Gastrocnemius medialis (tissue), 4 donors: ENCODE results near the gene ALKBH6. TPM values are rescaled to one million over a fixed set of nuclear protein-coding genes. Genes with fewer than 3 reads are reported as not detected.

Experiments
- ATAC-seq, 2 donors: fragments of 150-250 bp; one replicate each; pipeline ENCODE4 v1.9.1; 2016
- DNase-seq, 2 donors: peaks; one replicate each; pipeline ENCODE4 v3.0.0-alpha.2; 2019
- H3K27ac ChIP-seq, 4 donors: fragments of 200-600 bp; sonication (generic); 1 replicate in 1 of 4; 2 replicates in 3 of 4; pipeline ENCODE4 v1.5.1; 2016 to 2018; ENCODE audit warnings: mild to moderate bottlenecking in 2 of 4, moderate library complexity in 1 of 4
- H3K27me3 ChIP-seq, 3 donors: fragments of 200-600 bp; sonication (generic) in 2 of 3; 1 replicate in 1 of 3; 2 replicates in 2 of 3; pipeline versions ENCODE4 v1.5.1 to v1.6.0; 2016 to 2019; ENCODE audit warnings: mild to moderate bottlenecking in 1 of 3, moderate library complexity in 1 of 3
- H3K36me3 ChIP-seq, 2 donors: fragments of 200-600 bp; sonication (generic) in 1 of 2; one replicate each; pipeline ENCODE4 v1.5.1; 2017 to 2018
- H3K4me1 ChIP-seq, 2 donors: fragments of 200-600 bp; sonication (generic) in 1 of 2; one replicate each; pipeline ENCODE4 v1.5.1; 2016 to 2017; ENCODE audit warnings: mild to moderate bottlenecking in 2 of 2
- H3K4me3 ChIP-seq, 4 donors: fragments of 200-600 bp; sonication (generic) in 3 of 4; 1 replicate in 1 of 4; 2 replicates in 3 of 4; pipeline ENCODE4 v1.5.1; 2016 to 2019; ENCODE audit warnings: mild to moderate bottlenecking in 2 of 4
- H3K9me3 ChIP-seq, 3 donors: fragments of 200-600 bp; sonication (generic) in 2 of 3; 1 replicate in 1 of 3; 2 replicates in 2 of 3; pipeline ENCODE4 v1.5.1; 2016 to 2019
- CTCF ChIP-seq, 5 experiments: fragments of 450-650 bp in 3 of 5; fragments of 200-600 bp in 2 of 5; sonication (generic) in 2 of 5; IDR thresholded peaks in 4 of 5; conservative IDR thresholded peaks in 1 of 5; 1 replicate in 4 of 5; 2 replicates in 1 of 5; pipeline ENCODE4 v1.5.1; 2016 to 2019; ENCODE audit warnings: antibody characterized with exemption in 5 of 5, mild to moderate bottlenecking in 3 of 5, moderate library complexity in 3 of 5
- POLR2A ChIP-seq, 2 donors: fragments of 450-650 bp; IDR thresholded peaks; one replicate each; pipeline ENCODE4 v1.6.1; 2017; ENCODE audit warnings: antibody characterized with exemption in 2 of 2, mild to moderate bottlenecking in 2 of 2, moderate library complexity in 2 of 2
- in situ Hi-C, 4 donors: fragments of 200-750 bp; cut with MboI; loops; one replicate each; pipeline versions ENCODE4 v1.15.0 to v1.8.0; 2017; ENCODE audit warnings: low sequenced_read_pairs in 4 of 4
- intact Hi-C: fragments of 100-400 bp; cut with DNase I; formaldehyde crosslinking; loops from one replicate; pipeline ENCODE4 v1.15.1; 2023; ENCODE audit warnings: low total_unique reads
- total RNA-seq, 4 donors: library from RNA; depleted of rRNA; stranded (reverse); fragments of >200 nt; gene quantifications; one replicate each; pipeline versions ENCODE4 v1.1.0 to v1.2.3, GENCODE V29; 2016

The ALKBH6 gene
- total RNA-seq, 4 donors from 2014 or later = 10.6 to 50.1 (median 19.0) TPM

GRCh38 chr19:36008336-36008978 lies 5.6 kb downstream of the ALKBH6 start, which contains the start of gene SYNE4:
Gene SYNE4 (minus strand): TSS chr19:36008813. CDS start chr19:36008681, 132 bp downstream.
- H3K9me3 ChIP-seq = no peaks in the 10 kb centered on the region
- intact Hi-C loops = no loop called here
- DNase-seq (no peak), ATAC-seq (no peak)
- peak within 1 kb of the TSS in 1 of 4 donors; percentile 33 for H3K27ac ChIP-seq
- H3K4me3 ChIP-seq = peak within 1 kb of the TSS; percentile 22 to 46 (median 39)
- H3K27me3 ChIP-seq = peaks cover 0 to 5% (median 0%) of the 10 kb centered on the region in 3 donors
- in situ Hi-C loops = no loop called here
- TF ChIP-seq CTCF (IDR thresholded peaks at IDR 0.05 in 4 of 5, conservative IDR thresholded peaks at IDR 0.05 in 1 of 5) (no peak), POLR2A (IDR thresholded peaks at IDR 0.05) (no peak)
- H3K4me1 ChIP-seq = peaks cover 3 to 8% of the 10 kb centered on the region in 2 donors
- no peaks in the 10 kb centered on the region for H3K36me3 ChIP-seq

DNA sequence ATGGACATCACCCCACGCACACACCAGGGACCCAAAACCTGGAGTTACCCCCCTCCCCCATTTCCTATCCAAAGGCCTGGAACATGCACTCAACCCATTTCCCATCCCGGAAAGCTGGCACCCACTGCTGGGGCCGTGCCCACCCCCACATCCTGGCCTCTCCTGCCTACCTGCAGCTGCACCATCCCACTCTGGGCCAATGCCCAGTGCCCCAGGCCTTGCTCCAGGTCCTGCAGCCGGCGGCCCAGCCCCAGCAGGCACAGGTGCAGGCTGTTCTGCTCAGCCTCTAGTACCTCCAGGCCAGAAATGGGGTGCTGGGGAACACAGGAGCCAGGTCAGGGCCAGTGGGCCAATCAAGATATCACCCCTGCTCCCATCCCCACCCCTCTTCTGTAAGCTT lies 7.1 kb downstream of the ALKBH6 start:
- TF ChIP-seq POLR2A (IDR thresholded peaks at IDR 0.05) = no peak
- no peak for TF ChIP-seq CTCF (IDR thresholded peaks at IDR 0.05 in 4 of 5, conservative IDR thresholded peaks at IDR 0.05 in 1 of 5)
- intact Hi-C loops = no loop called here

GRCh38 chr19:36003284-36003683 lies 10.7 kb downstream of the ALKBH6 start:
- intact Hi-C loops = no loop called here
- in situ Hi-C loops = no loop called here
- DNase-seq (no peak), ATAC-seq (no peak)
- no peaks in the 10 kb centered on the region for H3K27me3 ChIP-seq
- H3K9me3 ChIP-seq = no peaks in the 10 kb centered on the region
- H3K4me1 ChIP-seq = peaks cover 6 to 9% of the 10 kb centered on the region in 2 donors
- H3K4me3 ChIP-seq = no peak overlapping the region
- H3K27ac ChIP-seq = no peak overlapping the region
- no peaks in the 10 kb centered on the region for H3K36me3 ChIP-seq
- TF ChIP-seq POLR2A (IDR thresholded peaks at IDR 0.05) = no peak

More for the DNA sequence above, 7.1 kb downstream of the ALKBH6 start:
- H3K36me3 ChIP-seq = no peaks in the 10 kb centered on the region
- in situ Hi-C loops = no loop called here
- peaks cover 0 to 5% (median 0%) of the 10 kb centered on the region in 3 donors for H3K27me3 ChIP-seq
- no peak overlapping the region for H3K27ac ChIP-seq
- peaks cover 0 to 5% of the 10 kb centered on the region in 2 donors for H3K4me1 ChIP-seq
- no peaks in the 10 kb centered on the region for H3K9me3 ChIP-seq
- no peak for ATAC-seq
- no peak overlapping the region for H3K4me3 ChIP-seq
- no peak for DNase-seq

- Histone ChIP-seq H3K27me3 (no peaks in the 10 kb centered on the region), H3K27ac (no peak overlapping the region), H3K4me1 (peaks cover 10 to 11% of the 10 kb centered on the region in 2 donors), H3K4me3 (no peak overlapping the region), H3K36me3 (peaks cover 0 to 5% of the 10 kb centered on the region in 2 donors), H3K9me3 (no peaks in the 10 kb centered on the region)
- intact Hi-C loops (no loop called here), in situ Hi-C loops (no loop called here)
- no peak for DNase-seq
- TF ChIP-seq POLR2A (IDR thresholded peaks at IDR 0.05) = no peak
- no peak for TF ChIP-seq CTCF (IDR thresholded peaks at IDR 0.05 in 4 of 5, conservative IDR thresholded peaks at IDR 0.05 in 1 of 5)
- no peak for ATAC-seq
Measured at GRCh38 chr19:36001605-36002004, 12.4 kb downstream of the ALKBH6 start.

GRCh38 chr19:35996777-35997176 lies 17.2 kb downstream of the ALKBH6 start:
- peak overlapping the region in 2 of 4 donors; percentile 83 to 84 for H3K27ac ChIP-seq
- in situ Hi-C loops = loop anchor here in 1 of 4 donors (5.0 kb wide), 1 partner anchor 56 kb away; the partner anchor contains the start of genes THAP8 and WDR62
- TF ChIP-seq POLR2A (IDR thresholded peaks at IDR 0.05) (no peak), CTCF (IDR thresholded peaks at IDR 0.05 in 4 of 5, conservative IDR thresholded peaks at IDR 0.05 in 1 of 5) (no peak)
- H3K36me3 ChIP-seq = peaks cover 0 to 5% of the 10 kb centered on the region in 2 donors
- H3K9me3 ChIP-seq = no peaks in the 10 kb centered on the region
- no peaks in the 10 kb centered on the region for H3K27me3 ChIP-seq
- DNase-seq (no peak), ATAC-seq (no peak)
- intact Hi-C loops = loop anchor here (10.0 kb wide), 1 partner anchor 222 kb away; the partner anchor contains the start of gene ARHGAP33
- H3K4me1 ChIP-seq = peaks cover 24 to 31% of the 10 kb centered on the region in 2 donors
- no peak overlapping the region for H3K4me3 ChIP-seq
